HepG2 (cell line): ENCODE measurements around the gene FBXO10.

Experiments used
- CBX5 ChIP-seq: sonication (generic); formaldehyde crosslinking; IDR thresholded peaks from 2 replicates; pipeline ENCODE4 v1.4.0; 2020; ENCODE audit warnings: missing genetic modification reagents, borderline replicate concordance
- FOSL1 ChIP-seq: sonication (generic); formaldehyde crosslinking; IDR thresholded peaks from 2 replicates; pipeline ENCODE4 v1.9.0; 2021; ENCODE audit warnings: missing genetic modification reagents, borderline replicate concordance
- POLR2A ChIP-seq, 2 experiments: IDR thresholded peaks; 2 replicates each; pipeline ENCODE4 v1.6.1; 2011; ENCODE audit warnings: low read depth in 2 of 2, low read length in 2 of 2, mild to moderate bottlenecking in 1 of 2, moderate library complexity in 1 of 2; ENCODE audit not compliant: insufficient read depth in 1 of 2
- ZZZ3 ChIP-seq: sonication (generic); formaldehyde crosslinking; IDR thresholded peaks from 2 replicates; pipeline ENCODE4 v1.4.0; 2020; ENCODE audit warnings: missing genetic modification reagents, mild to moderate bottlenecking, borderline replicate concordance
- TF ChIP-seq, protein P1 (sequence below): sonication (generic); formaldehyde crosslinking; IDR thresholded peaks from 2 replicates; pipeline ENCODE4 v1.5.0; 2020; ENCODE audit warnings: mild to moderate bottlenecking, missing genetic modification reagents, moderate library complexity
- TF ChIP-seq, protein P2 (sequence below), 2 experiments: sonication (generic) in 1 of 2; formaldehyde crosslinking in 1 of 2; IDR thresholded peaks; 2 replicates each; pipeline versions ENCODE4 v1.5.1 to v1.6.1; 2011 to 2020; ENCODE audit warnings: borderline replicate concordance in 1 of 2, low read depth in 1 of 2, low read length in 1 of 2, mild to moderate bottlenecking in 1 of 2, missing genetic modification reagents in 1 of 2, moderate library complexity in 1 of 2

GRCh38 chr9:37563806-37564513 is 12.2 kb downstream of the FBXO10 start:
- TF ChIP-seq FOSL1 (no peak), ZZZ3 (no peak), POLR2A (IDR thresholded peaks at IDR 0.05; ENCODE audit: insufficient read depth in 1 of 2, low read depth in 2 of 2, low read length in 2 of 2) (no peak), CBX5 (no peak)
- TF ChIP-seq, protein P1, sequence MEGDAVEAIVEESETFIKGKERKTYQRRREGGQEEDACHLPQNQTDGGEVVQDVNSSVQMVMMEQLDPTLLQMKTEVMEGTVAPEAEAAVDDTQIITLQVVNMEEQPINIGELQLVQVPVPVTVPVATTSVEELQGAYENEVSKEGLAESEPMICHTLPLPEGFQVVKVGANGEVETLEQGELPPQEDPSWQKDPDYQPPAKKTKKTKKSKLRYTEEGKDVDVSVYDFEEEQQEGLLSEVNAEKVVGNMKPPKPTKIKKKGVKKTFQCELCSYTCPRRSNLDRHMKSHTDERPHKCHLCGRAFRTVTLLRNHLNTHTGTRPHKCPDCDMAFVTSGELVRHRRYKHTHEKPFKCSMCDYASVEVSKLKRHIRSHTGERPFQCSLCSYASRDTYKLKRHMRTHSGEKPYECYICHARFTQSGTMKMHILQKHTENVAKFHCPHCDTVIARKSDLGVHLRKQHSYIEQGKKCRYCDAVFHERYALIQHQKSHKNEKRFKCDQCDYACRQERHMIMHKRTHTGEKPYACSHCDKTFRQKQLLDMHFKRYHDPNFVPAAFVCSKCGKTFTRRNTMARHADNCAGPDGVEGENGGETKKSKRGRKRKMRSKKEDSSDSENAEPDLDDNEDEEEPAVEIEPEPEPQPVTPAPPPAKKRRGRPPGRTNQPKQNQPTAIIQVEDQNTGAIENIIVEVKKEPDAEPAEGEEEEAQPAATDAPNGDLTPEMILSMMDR (CRISPR knock-in tag): no peak
- TF ChIP-seq, protein P2, sequence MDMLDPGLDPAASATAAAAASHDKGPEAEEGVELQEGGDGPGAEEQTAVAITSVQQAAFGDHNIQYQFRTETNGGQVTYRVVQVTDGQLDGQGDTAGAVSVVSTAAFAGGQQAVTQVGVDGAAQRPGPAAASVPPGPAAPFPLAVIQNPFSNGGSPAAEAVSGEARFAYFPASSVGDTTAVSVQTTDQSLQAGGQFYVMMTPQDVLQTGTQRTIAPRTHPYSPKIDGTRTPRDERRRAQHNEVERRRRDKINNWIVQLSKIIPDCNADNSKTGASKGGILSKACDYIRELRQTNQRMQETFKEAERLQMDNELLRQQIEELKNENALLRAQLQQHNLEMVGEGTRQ (IDR thresholded peaks at IDR 0.05; ENCODE audit: low read depth, low read length): no peak
- TF ChIP-seq, protein P2 (CRISPR knock-in tag; IDR thresholded peaks at IDR 0.05; ENCODE audit: borderline replicate concordance): no peak
